Measurements from ENCODE around the gene AGER.
A peak's percentile ranks its signal among the peaks of the same experiment; 100 is the strongest.
"Not testable (repeated sequence)": the region's sequence is repeated elsewhere in the genome, so short reads cannot be mapped to it uniquely, and the experiment has no call there.

AGER gene

DNA sequence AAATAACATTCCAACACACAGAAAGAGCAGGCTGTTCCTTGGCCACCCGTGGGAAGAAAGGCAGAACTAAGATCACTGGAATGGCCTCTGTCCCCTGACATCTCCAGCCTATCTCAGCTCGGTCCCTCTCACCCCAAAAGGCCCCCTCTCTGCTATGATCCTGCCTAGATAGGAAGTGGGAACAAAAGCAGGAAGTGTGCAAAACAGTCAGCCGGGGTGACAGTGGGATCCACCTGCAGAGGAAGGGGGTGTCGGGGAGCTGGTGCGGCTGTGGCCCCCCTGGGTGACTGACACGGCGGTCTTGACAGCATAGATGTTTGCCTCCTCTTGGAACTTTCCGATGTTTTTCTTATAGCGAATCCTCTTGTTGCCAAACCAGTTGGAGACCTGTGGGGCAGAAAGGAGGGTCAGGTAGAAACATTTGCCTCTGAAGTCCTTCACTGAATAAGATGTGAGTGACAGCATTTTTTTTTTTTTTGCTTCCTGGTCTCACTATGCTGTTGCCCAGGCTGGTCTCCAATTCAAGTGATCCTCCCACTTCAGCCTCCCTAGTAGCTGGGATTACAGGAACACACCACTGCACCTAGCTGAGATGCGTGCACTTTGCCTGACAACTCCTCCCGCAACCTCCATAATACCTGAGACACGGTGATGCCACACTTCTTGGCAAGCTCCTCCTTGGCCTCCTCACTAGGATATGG is 3.1 kb upstream of the AGER start:
- TF ChIP-seq CTCF (IDR thresholded peaks at IDR 0.05; ENCODE audit: unreplicated experiment in 3 of 3) = no peak
- peak overlapping the region; percentile 91 to 100 (median 99) for H3K27ac Mint-ChIP-seq
- H3K9me3 Mint-ChIP-seq = no peaks in the 10 kb centered on the region
- H3K27me3 Mint-ChIP-seq (ENCODE audit: low read depth) = no peaks in the 10 kb centered on the region
- peaks cover 24% of the 10 kb centered on the region for H3K36me3 Mint-ChIP-seq (ENCODE audit: low read depth)
- peaks cover 50% of the 10 kb centered on the region for H3K4me1 Mint-ChIP-seq
- peak overlapping the region; percentile 83 to 99 (median 98) for H3K4me3 Mint-ChIP-seq

- H3K27me3 Mint-ChIP-seq (ENCODE audit: low read depth); H3K9me3 Mint-ChIP-seq: not testable (repeated sequence)
- H3K4me3 Mint-ChIP-seq = peak overlapping the region; percentile 83 to 99 (median 98)
- H3K4me1 Mint-ChIP-seq = peaks cover 47% of the 10 kb centered on the region
- H3K27ac Mint-ChIP-seq = peak overlapping the region; percentile 91 to 100 (median 99)
- H3K36me3 Mint-ChIP-seq (ENCODE audit: low read depth) = peaks cover 28% of the 10 kb centered on the region
Observed at GRCh38 chr6:32186151-32186840, 2.2 kb upstream of the AGER start.

DNA sequence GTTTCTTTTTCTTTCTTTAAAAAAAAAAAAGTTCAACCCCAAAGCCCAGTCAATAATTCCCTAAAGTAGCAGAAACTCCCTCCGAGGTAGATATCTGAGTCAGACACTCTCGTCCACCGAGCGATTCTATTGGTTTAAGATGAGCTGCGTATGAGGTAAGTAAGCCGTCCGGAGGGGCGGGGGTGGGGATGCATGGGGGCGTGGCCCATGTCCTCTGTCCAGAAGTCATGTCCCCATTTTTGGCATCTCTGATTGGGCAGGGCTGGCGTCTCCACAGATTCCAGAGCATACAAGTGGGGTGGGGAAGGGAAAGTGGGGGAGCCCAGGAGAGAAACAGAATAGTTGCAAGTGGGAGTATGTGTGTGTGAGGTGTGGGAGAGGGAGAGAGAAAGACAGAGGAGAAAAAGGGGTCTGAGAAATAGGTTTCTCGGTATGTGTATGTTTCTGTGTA is 1.7 kb upstream of the AGER start:
- Mint-ChIP-seq H3K4me1 (peaks cover 43% of the 10 kb centered on the region), H3K27ac (peak overlapping the region; percentile 84 to 100 (median 99)), H3K4me3 (peak overlapping the region; percentile 76 to 99 (median 98)), H3K36me3 (ENCODE audit: low read depth) (peaks cover 33% of the 10 kb centered on the region)
- H3K9me3 Mint-ChIP-seq; H3K27me3 Mint-ChIP-seq (ENCODE audit: low read depth): not testable (repeated sequence)

DNA sequence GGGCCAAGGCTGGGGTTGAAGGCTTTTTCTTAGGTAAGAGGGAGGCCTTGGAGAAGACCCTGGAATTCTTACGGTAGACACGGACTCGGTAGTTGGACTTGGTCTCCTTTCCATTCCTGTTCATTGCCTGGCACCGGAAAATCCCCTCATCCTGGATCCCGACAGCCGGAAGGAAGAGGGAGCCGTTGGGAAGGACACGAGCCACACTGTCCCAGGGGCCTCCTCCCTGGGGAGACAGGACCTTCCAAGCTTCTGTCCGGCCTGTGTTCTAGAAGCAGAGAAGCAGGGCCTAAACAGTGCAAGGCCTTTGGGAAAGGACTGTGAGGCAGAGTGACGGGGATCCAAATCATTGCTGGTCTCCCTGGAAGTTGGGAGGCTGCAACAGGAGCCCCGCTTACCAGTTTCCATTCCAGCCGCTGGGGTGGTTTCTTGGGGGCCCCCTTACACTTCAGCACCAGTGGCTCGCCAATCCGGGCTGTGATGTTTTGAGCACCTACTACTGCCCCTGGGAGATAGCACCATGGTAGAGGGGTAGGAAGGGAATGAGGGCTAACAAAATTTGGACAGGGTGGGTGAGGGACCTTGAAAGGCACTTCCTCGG is 470 bp downstream of the AGER start:
- peak overlapping the region in 2 of 3 experiments; percentile 48 to 49 for H3K27ac Mint-ChIP-seq
- H3K4me3 Mint-ChIP-seq = no peak overlapping the region
- H3K36me3 Mint-ChIP-seq (ENCODE audit: low read depth) = peaks cover 46% of the 10 kb centered on the region
- H3K4me1 Mint-ChIP-seq = peaks cover 51% of the 10 kb centered on the region
- no peak for TF ChIP-seq CTCF (IDR thresholded peaks at IDR 0.05; ENCODE audit: unreplicated experiment in 3 of 3)
- H3K27me3 Mint-ChIP-seq (ENCODE audit: low read depth) = no peaks in the 10 kb centered on the region
- no peaks in the 10 kb centered on the region for H3K9me3 Mint-ChIP-seq

- Mint-ChIP-seq H3K4me1 (peaks cover 48% of the 10 kb centered on the region), H3K27ac (peak overlapping the region in 2 of 3 experiments; percentile 48 to 49), H3K27me3 (ENCODE audit: low read depth) (no peaks in the 10 kb centered on the region), H3K36me3 (ENCODE audit: low read depth) (peaks cover 46% of the 10 kb centered on the region), H3K4me3 (no peak overlapping the region), H3K9me3 (no peaks in the 10 kb centered on the region)
- TF ChIP-seq CTCF (IDR thresholded peaks at IDR 0.05; ENCODE audit: unreplicated experiment in 3 of 3) = no peak
Observed at GRCh38 chr6:32183030-32183429, 1.0 kb downstream of the AGER start.

DNA sequence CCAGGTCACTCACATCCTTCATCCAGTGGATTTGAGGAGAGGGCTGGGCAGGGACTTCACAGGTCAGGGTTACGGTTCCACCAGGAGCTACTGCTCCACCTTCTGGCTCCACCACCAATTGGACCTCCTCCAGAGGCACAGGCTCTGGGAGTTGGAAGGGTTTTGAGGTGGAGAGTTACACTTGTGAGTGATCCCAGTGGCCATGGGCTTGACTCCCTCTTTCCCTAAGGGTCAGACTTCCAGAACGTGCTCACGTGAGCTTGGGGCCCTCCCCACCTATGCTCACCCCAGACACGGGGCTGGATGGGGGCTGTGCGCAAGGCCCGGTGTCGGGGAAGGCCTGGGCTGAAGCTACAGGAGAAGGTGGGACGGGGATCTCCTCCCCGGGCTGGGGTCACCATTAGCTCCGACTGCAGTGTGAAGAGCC is 1.5 kb downstream of the AGER start:
- peaks cover 44% of the 10 kb centered on the region for H3K4me1 Mint-ChIP-seq
- H3K27ac Mint-ChIP-seq = peak overlapping the region in 1 of 3 experiments; percentile 48
- no peak overlapping the region for H3K4me3 Mint-ChIP-seq
- H3K27me3 Mint-ChIP-seq (ENCODE audit: low read depth) = no peaks in the 10 kb centered on the region
- peaks cover 44% of the 10 kb centered on the region for H3K36me3 Mint-ChIP-seq (ENCODE audit: low read depth)
- TF ChIP-seq CTCF (IDR thresholded peaks at IDR 0.05; ENCODE audit: unreplicated experiment in 3 of 3) = no peak
- H3K9me3 Mint-ChIP-seq = no peaks in the 10 kb centered on the region
